22Rv1 (cell line): ENCODE data around the gene PRKAR1B.

ENCODE experiments used
- H3K27ac ChIP-seq: fragments of 450-650 bp; 2 replicates; pipeline ENCODE4 v1.5.1; 2017
- CTCF ChIP-seq: fragments of 450-650 bp; IDR thresholded peaks from 2 replicates; pipeline ENCODE4 v1.5.1; 2017; ENCODE audit warnings: mild to moderate bottlenecking
- ZFX ChIP-seq: fragments of 450-650 bp; IDR thresholded peaks from 2 replicates; pipeline ENCODE4 v1.6.1; 2017; ENCODE audit warnings: antibody characterized with exemption, borderline replicate concordance

The PRKAR1B gene

GRCh38 chr7:671415-672042 is 55.6 kb downstream of the PRKAR1B start:
- TF ChIP-seq ZFX (no peak), CTCF (no peak)
- no peak overlapping the region for H3K27ac ChIP-seq

DNA sequence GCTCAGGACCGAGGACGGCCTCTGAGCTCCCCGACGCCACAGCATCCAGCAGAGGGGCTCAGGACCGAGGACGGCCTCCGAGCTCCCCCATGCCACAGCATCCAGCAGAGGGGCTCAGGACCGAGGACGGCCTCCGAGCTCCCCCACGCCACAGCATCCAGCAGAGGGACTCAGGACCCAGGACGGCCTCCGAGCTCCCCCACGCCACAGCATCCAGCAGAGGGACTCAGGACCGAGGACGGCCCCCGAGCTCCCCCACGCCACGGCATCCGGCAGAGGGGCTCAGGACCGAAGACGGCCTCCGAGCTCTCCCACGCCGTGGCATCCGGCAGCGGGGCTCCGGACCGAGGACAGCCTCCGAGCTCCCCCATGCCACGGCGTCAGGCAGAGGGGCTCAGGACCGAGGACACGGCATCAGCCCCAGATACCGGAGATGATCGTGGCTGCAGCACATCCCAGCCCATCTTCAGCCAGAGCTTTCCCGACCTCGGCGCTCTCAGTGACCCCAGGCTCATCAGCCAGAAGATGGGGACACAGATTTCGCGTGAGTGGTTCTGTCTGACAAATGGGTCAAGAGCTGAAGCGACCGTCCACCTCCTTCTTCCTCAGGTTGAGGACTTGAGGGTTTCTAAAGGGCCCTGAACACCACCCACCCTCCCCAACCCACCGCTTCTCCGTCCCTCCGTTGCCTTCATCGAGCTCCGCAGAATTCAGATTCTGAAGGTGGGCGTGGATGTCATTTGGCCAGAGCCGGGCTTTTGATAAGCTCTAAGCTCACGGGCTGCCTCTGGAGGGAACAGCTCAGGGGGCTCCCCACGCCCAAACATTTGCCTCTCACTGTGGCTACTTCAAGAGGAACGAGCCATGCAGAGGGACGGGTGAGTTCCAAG is 56.3 kb downstream of the PRKAR1B start:
- no peak overlapping the region for H3K27ac ChIP-seq
- TF ChIP-seq CTCF (no peak), ZFX (no peak)

DNA sequence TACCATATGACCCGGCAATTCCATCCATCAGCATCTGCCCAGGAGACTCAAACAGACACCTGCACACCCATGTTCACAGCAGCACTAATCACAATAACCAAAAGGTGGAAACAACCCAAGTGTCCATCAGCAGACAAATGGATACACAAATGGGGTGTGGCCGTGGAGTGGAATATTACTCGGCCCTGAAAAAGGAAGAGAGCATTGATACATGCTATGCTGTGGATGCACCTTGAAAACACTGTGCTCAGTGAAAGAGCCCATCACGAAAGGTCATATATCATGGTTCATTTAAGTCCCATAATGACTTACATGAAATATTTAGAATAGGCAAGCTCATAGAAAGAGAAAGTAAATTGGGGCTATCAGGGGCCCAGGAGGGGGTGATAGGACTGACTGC is 58.1 kb downstream of the PRKAR1B start:
- TF ChIP-seq CTCF (no peak), ZFX (no peak)
- H3K27ac ChIP-seq, result no peak overlapping the region

GRCh38 chr7:668139-668931 is 58.7 kb downstream of the PRKAR1B start:
- TF ChIP-seq ZFX, result no peak
- no peak for TF ChIP-seq CTCF
- H3K27ac ChIP-seq, result no peak overlapping the region

DNA sequence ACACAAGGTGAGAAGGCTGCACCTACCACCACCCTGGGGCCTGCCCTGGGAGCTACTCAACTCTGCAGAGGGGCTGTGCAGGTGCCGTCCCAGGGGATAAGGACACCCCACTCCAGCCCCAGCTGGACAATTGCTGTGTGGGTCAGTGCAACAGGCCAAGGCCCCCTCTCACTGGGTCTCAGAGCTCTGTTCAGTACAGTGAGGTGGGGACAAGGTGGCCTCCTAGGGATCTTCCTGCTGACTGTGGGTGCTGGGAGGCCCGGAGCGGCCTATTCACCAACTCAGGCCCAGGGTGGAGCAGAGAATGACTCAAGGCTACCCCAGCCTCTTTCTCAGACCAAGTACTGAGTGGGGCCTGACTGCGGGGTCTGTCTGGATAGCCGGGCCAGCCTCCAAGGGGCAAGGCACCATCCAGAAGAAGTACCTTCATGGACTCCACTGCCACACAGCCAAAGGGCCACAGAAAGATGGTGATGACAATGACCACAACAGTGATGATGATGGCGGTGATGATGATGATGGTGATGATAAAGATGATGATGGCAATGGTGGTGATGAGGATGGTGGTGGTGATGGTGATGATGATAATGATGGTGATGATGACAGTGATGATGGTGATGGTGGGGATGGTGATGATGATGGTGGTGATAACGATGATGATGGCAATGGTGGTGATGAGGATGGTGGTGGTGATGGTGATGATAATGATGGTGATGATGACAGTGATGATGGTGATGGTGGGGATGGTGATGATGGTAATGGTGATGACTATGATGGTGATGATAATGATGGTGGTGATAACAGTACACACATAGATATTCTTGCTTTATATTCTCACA is 60.4 kb downstream of the PRKAR1B start:
- H3K27ac ChIP-seq, result no peak overlapping the region

More for the DNA sequence above, 60.4 kb downstream of the PRKAR1B start:
- TF ChIP-seq CTCF (no peak), ZFX (no peak)
